Embryonic facial prominence (tissue), 1 donor: ENCODE results near the gene KXD1.
"Not testable (repeated sequence)": the region's sequence is repeated elsewhere in the genome, so short reads cannot be mapped to it uniquely, and the experiment has no call there.

Experiments used
- DNase-seq: peaks from one replicate; pipeline ENCODE4 v3.0.0-alpha.2; 2016; ENCODE audit errors: extremely low spot score

KXD1 gene

GRCh38 chr19:18580311-18580710, 22.6 kb downstream of the KXD1 start:
- DNase-seq: no peak

GRCh38 chr19:18586306-18586705, 28.6 kb downstream of the KXD1 start:
- no peak for DNase-seq

GRCh38 chr19:18587561-18587960, 29.9 kb downstream of the KXD1 start:
- DNase-seq: no peak

GRCh38 chr19:18587962-18588610, 30.4 kb downstream of the KXD1 start:
- no peak for DNase-seq

GRCh38 chr19:18588611-18589379, 31.1 kb downstream of the KXD1 start, which contains the start of gene REX1BD:
TSS of gene REX1BD (plus strand) at chr19:18588798. CDS start at chr19:18588802, 4 bp downstream.
- DNase-seq: peak; percentile 70

GRCh38 chr19:18589380-18590272, 32.0 kb downstream of the KXD1 start:
- DNase-seq: peak; percentile 81

GRCh38 chr19:18590273-18591272, 32.9 kb downstream of the KXD1 start:
- DNase-seq: peak; percentile 75

- no peak for DNase-seq
Observed at GRCh38 chr19:18591735-18592385, 34.2 kb downstream of the KXD1 start.

- DNase-seq: not testable (repeated sequence)
Observed at GRCh38 chr19:18592732-18593131, 35.1 kb downstream of the KXD1 start.

- DNase-seq: no peak
Observed at GRCh38 chr19:18593367-18594095, 35.9 kb downstream of the KXD1 start.

- DNase-seq: no peak
Observed at GRCh38 chr19:18594096-18594823, 36.6 kb downstream of the KXD1 start.

- no peak for DNase-seq
Observed at GRCh38 chr19:18594824-18595373, 37.2 kb downstream of the KXD1 start.

GRCh38 chr19:18595475-18595874, 37.8 kb downstream of the KXD1 start:
- DNase-seq: no peak

GRCh38 chr19:18596752-18597157, 39.1 kb downstream of the KXD1 start:
- no peak for DNase-seq

GRCh38 chr19:18597809-18598660, 40.4 kb downstream of the KXD1 start:
- no peak for DNase-seq

- no peak for DNase-seq
Observed at GRCh38 chr19:18599485-18599884, 41.8 kb downstream of the KXD1 start.

GRCh38 chr19:18600692-18601397, 43.2 kb downstream of the KXD1 start:
- not testable (repeated sequence) for DNase-seq
